K562 (cell line): ENCODE results near the gene ERF. TPM values are rescaled to one million over a fixed set of nuclear protein-coding genes. Genes with fewer than 3 reads are reported as not detected.
A peak's percentile ranks its signal among the peaks of the same experiment; 100 is the strongest.

Source experiments
- BDP1 ChIP-seq: IDR thresholded peaks from 3 replicates; pipeline ENCODE4 v1.6.1; 2011; ENCODE audit not compliant: insufficient read length, insufficient read depth
- GATA2 ChIP-seq: sonication (generic); formaldehyde crosslinking; IDR thresholded peaks from 2 replicates; pipeline ENCODE4 v1.4.0; 2020; ENCODE audit warnings: mild to moderate bottlenecking, missing genetic modification reagents
- MEF2A ChIP-seq: IDR thresholded peaks from 2 replicates; pipeline ENCODE4 v1.6.1; 2011; ENCODE audit warnings: low read depth, mild to moderate bottlenecking, low read length, moderate library complexity; ENCODE audit not compliant: control insufficient read depth
- POLR2AphosphoS2 ChIP-seq: IDR thresholded peaks from 2 replicates; pipeline ENCODE4 v1.6.1; 2012; ENCODE audit warnings: low read length, improper control_type of control experiment
- POLR2G ChIP-seq: fragments of 200-400 bp; formaldehyde crosslinking; IDR thresholded peaks from 2 replicates; pipeline ENCODE4 v1.6.1; 2017; ENCODE audit warnings: low read depth, mild to moderate bottlenecking, antibody characterized with exemption, low read length, moderate library complexity
- PREB ChIP-seq: sonication (generic); formaldehyde crosslinking; IDR thresholded peaks from 2 replicates; pipeline ENCODE4 v1.8.1; 2023; ENCODE audit warnings: mild to moderate bottlenecking, missing genetic modification reagents
- RAD51 ChIP-seq: fragments of 450-650 bp; IDR thresholded peaks from 2 replicates; pipeline ENCODE4 v1.7.1; 2016; ENCODE audit warnings: low read depth, mild to moderate bottlenecking, borderline replicate concordance
- RBM14 ChIP-seq: fragments of 200-400 bp; formaldehyde crosslinking; IDR thresholded peaks from 2 replicates; pipeline ENCODE4 v1.6.1; 2018; ENCODE audit warnings: low read depth, mild to moderate bottlenecking, low read length, moderate library complexity, borderline replicate concordance; ENCODE audit not compliant: insufficient read depth
- RBM15 ChIP-seq: fragments of 200-400 bp; formaldehyde crosslinking; IDR thresholded peaks from 2 replicates; pipeline ENCODE4 v1.6.1; 2018; ENCODE audit warnings: mild to moderate bottlenecking, low read length, moderate library complexity; ENCODE audit not compliant: insufficient read depth
- RFX5 ChIP-seq: IDR thresholded peaks from 2 replicates; pipeline ENCODE4 v1.6.1; 2011; ENCODE audit warnings: low read depth, mild to moderate bottlenecking, improper control_type of control experiment, low read length
- RHOXF2B ChIP-seq: fragments of 250-450 bp; sonication (Bioruptor Pico); conservative IDR thresholded peaks from 2 replicates; pipeline ENCODE4 v1.5.1; 2021
- STAG1 ChIP-seq: sonication (generic); formaldehyde crosslinking; IDR thresholded peaks from 2 replicates; pipeline ENCODE4 v1.5.0; 2020; ENCODE audit warnings: missing genetic modification reagents, borderline replicate concordance
- TRIM24 ChIP-seq, 2 experiments: fragments of 450-650 bp; IDR thresholded peaks; 2 replicates each; pipeline ENCODE4 v1.6.1; 2016
- ZBTB17 ChIP-seq: fragments of 450-650 bp; formaldehyde crosslinking; IDR thresholded peaks from 2 replicates; pipeline ENCODE4 v1.4.0; 2020; ENCODE audit warnings: mild to moderate bottlenecking
- ZNF263 ChIP-seq: sonication (generic); formaldehyde crosslinking; IDR thresholded peaks from 2 replicates; pipeline ENCODE4 v1.8.0; 2022; ENCODE audit warnings: mild to moderate bottlenecking, missing genetic modification reagents, borderline replicate concordance
- ZNF311 ChIP-seq: fragments of 250-450 bp; sonication (Bioruptor Pico); IDR thresholded peaks from 2 replicates; pipeline ENCODE4 v1.4.0; 2020; ENCODE audit warnings: mild to moderate bottlenecking, moderate library complexity
- polyA plus RNA-seq, 8 experiments: library from polyadenylated mRNA; depleted of rRNA in 4 of 8; stranded (reverse) in 5 of 8; unstranded in 3 of 8; fragments of >200 nt; fragmentation: Nextera tagmentation in 2 of 8; fragmentation: Illumina TruSeq in 1 of 8; extraction: Ambion mirVana in 2 of 8; extraction: Trizol in 1 of 8; gene quantifications; 2 replicates each; pipeline versions ENCODE4 v1.2.1 to v1.2.3, GENCODE V29; 2011 to 2014; ENCODE audit warnings: inconsistent platforms in 1 of 8, missing spikeins in 1 of 8
- total RNA-seq, 7 experiments: library from RNA; depleted of rRNA in 6 of 7; stranded (reverse); fragments of >200 nt in 6 of 7; fragmentation: Illumina TruSeq in 2 of 7; extraction: Trizol in 2 of 7; gene quantifications; 2 replicates each; pipeline versions ENCODE4 v1.2.1 to v1.2.3, GENCODE V29; 2011 to 2021; ENCODE audit warnings: low replicate concordance in 1 of 7
- TF ChIP-seq, protein P1 (sequence below), 2 experiments: fragments of 450-650 bp in 1 of 2; sonication (generic) in 1 of 2; formaldehyde crosslinking in 1 of 2; IDR thresholded peaks in 1 of 2; conservative IDR thresholded peaks in 1 of 2; 2 replicates each; pipeline versions ENCODE4 v1.6.1 to v1.8.1; 2016 to 2023; ENCODE audit warnings: mild to moderate bottlenecking in 2 of 2, moderate library complexity in 2 of 2, inconsistent platforms in 1 of 2, missing genetic modification reagents in 1 of 2
- TF ChIP-seq, protein P2 (sequence below): fragments of 250-450 bp; sonication (Bioruptor Pico); IDR thresholded peaks from 2 replicates; pipeline ENCODE4 v1.8.0; 2021; ENCODE audit warnings: borderline replicate concordance, mild to moderate bottlenecking, moderate library complexity; ENCODE audit not compliant: poor library complexity, severe bottlenecking
- TF ChIP-seq, protein P3 (sequence below): sonication (generic); formaldehyde crosslinking; IDR thresholded peaks from 2 replicates; pipeline ENCODE4 v1.8.0; 2023; ENCODE audit warnings: missing genetic modification reagents, mild to moderate bottlenecking, borderline replicate concordance

The ERF gene
- total and polyA plus RNA-seq, 9 of the 15 experiments (the other 6 are each of a cell fraction or from before 2014, with no cell fraction given): 0.03 to 75.4 (median 27.0) TPM

GRCh38 chr19:42279155-42279901 lies 24.4 kb upstream of the ERF start (continued):
- TF ChIP-seq MEF2A: no peak
- TF ChIP-seq RBM15: no peak
- no peak for TF ChIP-seq RAD51
- no peak for TF ChIP-seq TRIM24 (IDR thresholded peaks at IDR 0.05)
- TF ChIP-seq, protein P1, sequence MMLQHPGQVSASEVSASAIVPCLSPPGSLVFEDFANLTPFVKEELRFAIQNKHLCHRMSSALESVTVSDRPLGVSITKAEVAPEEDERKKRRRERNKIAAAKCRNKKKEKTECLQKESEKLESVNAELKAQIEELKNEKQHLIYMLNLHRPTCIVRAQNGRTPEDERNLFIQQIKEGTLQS (IDR thresholded peaks at IDR 0.05): no peak
- TF ChIP-seq, protein P1 (CRISPR knock-in tag; conservative IDR thresholded peaks at IDR 0.05): no peak
- no peak for TF ChIP-seq STAG1 (CRISPR knock-in tag)
- TF ChIP-seq BDP1: no peak
- no peak for TF ChIP-seq RFX5
- TF ChIP-seq GATA2 (CRISPR knock-in tag): 0 out of 2 replicates have a peak, but pooled peaks have one; percentile 25
- TF ChIP-seq PREB (CRISPR knock-in tag): no peak
- no peak for TF ChIP-seq POLR2AphosphoS2
- no peak for TF ChIP-seq RBM14
- no peak for TF ChIP-seq POLR2G
- TF ChIP-seq, protein P2, sequence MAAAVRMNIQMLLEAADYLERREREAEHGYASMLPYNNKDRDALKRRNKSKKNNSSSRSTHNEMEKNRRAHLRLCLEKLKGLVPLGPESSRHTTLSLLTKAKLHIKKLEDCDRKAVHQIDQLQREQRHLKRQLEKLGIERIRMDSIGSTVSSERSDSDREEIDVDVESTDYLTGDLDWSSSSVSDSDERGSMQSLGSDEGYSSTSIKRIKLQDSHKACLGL: no peak
- TF ChIP-seq ZBTB17 (CRISPR knock-in tag): no peak; the same call in 1 of the 2 replicates
- no peak for TF ChIP-seq ZNF311 (CRISPR knock-in tag)
- TF ChIP-seq, protein P3, sequence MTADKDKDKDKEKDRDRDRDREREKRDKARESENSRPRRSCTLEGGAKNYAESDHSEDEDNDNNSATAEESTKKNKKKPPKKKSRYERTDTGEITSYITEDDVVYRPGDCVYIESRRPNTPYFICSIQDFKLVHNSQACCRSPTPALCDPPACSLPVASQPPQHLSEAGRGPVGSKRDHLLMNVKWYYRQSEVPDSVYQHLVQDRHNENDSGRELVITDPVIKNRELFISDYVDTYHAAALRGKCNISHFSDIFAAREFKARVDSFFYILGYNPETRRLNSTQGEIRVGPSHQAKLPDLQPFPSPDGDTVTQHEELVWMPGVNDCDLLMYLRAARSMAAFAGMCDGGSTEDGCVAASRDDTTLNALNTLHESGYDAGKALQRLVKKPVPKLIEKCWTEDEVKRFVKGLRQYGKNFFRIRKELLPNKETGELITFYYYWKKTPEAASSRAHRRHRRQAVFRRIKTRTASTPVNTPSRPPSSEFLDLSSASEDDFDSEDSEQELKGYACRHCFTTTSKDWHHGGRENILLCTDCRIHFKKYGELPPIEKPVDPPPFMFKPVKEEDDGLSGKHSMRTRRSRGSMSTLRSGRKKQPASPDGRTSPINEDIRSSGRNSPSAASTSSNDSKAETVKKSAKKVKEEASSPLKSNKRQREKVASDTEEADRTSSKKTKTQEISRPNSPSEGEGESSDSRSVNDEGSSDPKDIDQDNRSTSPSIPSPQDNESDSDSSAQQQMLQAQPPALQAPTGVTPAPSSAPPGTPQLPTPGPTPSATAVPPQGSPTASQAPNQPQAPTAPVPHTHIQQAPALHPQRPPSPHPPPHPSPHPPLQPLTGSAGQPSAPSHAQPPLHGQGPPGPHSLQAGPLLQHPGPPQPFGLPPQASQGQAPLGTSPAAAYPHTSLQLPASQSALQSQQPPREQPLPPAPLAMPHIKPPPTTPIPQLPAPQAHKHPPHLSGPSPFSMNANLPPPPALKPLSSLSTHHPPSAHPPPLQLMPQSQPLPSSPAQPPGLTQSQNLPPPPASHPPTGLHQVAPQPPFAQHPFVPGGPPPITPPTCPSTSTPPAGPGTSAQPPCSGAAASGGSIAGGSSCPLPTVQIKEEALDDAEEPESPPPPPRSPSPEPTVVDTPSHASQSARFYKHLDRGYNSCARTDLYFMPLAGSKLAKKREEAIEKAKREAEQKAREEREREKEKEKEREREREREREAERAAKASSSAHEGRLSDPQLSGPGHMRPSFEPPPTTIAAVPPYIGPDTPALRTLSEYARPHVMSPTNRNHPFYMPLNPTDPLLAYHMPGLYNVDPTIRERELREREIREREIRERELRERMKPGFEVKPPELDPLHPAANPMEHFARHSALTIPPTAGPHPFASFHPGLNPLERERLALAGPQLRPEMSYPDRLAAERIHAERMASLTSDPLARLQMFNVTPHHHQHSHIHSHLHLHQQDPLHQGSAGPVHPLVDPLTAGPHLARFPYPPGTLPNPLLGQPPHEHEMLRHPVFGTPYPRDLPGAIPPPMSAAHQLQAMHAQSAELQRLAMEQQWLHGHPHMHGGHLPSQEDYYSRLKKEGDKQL: no peak
- no peak for TF ChIP-seq RHOXF2B
- no peak for TF ChIP-seq ZNF263 (CRISPR knock-in tag)
